Breast epithelium (tissue), 4 donors: ENCODE results near the gene AJM1. TPM values are rescaled to one million over a fixed set of nuclear protein-coding genes. Genes with fewer than 3 reads are reported as not detected.
A peak's percentile ranks its signal among the peaks of the same experiment; 100 is the strongest.
"Not testable (repeated sequence)": the region's sequence is repeated elsewhere in the genome, so short reads cannot be mapped to it uniquely, and the experiment has no call there.

Source experiments
- DNase-seq, 2 donors: peaks; one replicate each; pipeline ENCODE4 v3.0.0-alpha.2; 2019; ENCODE audit warnings: low spot score in 2 of 2
- H3K27ac ChIP-seq, 2 donors: fragments of 200-600 bp; sonication (generic) in 1 of 2; one replicate each; pipeline ENCODE4 v1.5.1; 2016 to 2019; ENCODE audit warnings: mild to moderate bottlenecking in 1 of 2
- H3K27me3 ChIP-seq, 2 donors: fragments of 200-600 bp; sonication (generic) in 1 of 2; one replicate each; pipeline versions ENCODE4 v1.5.1 to v1.6.0; 2017 to 2019; ENCODE audit warnings: control low read depth in 1 of 2, mild to moderate bottlenecking in 1 of 2
- H3K36me3 ChIP-seq: fragments of 200-600 bp; one replicate; pipeline ENCODE4 v1.5.1; 2019
- H3K4me1 ChIP-seq, 2 donors: fragments of 200-600 bp; sonication (generic); one replicate each; pipeline ENCODE4 v1.5.1; 2016 to 2019; ENCODE audit warnings: control low read depth in 1 of 2
- H3K4me3 ChIP-seq, 3 donors: fragments of 200-600 bp; sonication (generic); 1 replicate in 2 of 3; 2 replicates in 1 of 3; pipeline ENCODE4 v1.5.1; 2016 to 2019; ENCODE audit warnings: mild to moderate bottlenecking in 3 of 3, moderate library complexity in 2 of 3
- H3K9me3 ChIP-seq, 2 donors: fragments of 200-600 bp; sonication (generic) in 1 of 2; one replicate each; pipeline ENCODE4 v1.5.1; 2016 to 2019; ENCODE audit warnings: control low read depth in 1 of 2
- CTCF ChIP-seq, 3 donors: fragments of 450-650 bp; IDR thresholded peaks; one replicate each; pipeline ENCODE4 v1.5.1; 2016 to 2017; ENCODE audit warnings: antibody characterized with exemption in 3 of 3, mild to moderate bottlenecking in 3 of 3, moderate library complexity in 3 of 3
- POLR2A ChIP-seq: fragments of 450-650 bp; IDR thresholded peaks from one replicate; pipeline ENCODE4 v1.6.1; 2016; ENCODE audit warnings: antibody characterized with exemption, mild to moderate bottlenecking, moderate library complexity
- POLR2AphosphoS5 ChIP-seq, 3 donors: sonication (generic); formaldehyde crosslinking; IDR thresholded peaks; one replicate each; pipeline ENCODE4 v1.6.1; 2017; ENCODE audit warnings: antibody characterized with exemption in 3 of 3
- intact Hi-C: fragments of 100-400 bp; cut with DNase I; formaldehyde crosslinking; loops from one replicate; pipeline ENCODE4 v1.15.1; 2023; ENCODE audit warnings: low total_unique reads
- total RNA-seq, 3 donors: library from RNA; depleted of rRNA; stranded (reverse); fragments of >200 nt; gene quantifications; one replicate each; pipeline ENCODE4 v1.1.0, GENCODE V29; 2016

Gene AJM1
- total RNA-seq, 3 donors from 2014 or later = 1.0 to 2.3 (median 1.1) TPM

GRCh38 chr9:136882109-136882946, 40.0 kb downstream of the AJM1 start:
- DNase-seq = peak in 1 of 2 donors; percentile 62
- no peaks in the 10 kb centered on the region for H3K9me3 ChIP-seq
- H3K27ac ChIP-seq = peak overlapping the region; percentile 53 to 54
- TF ChIP-seq POLR2AphosphoS5 (IDR thresholded peaks at IDR 0.05) = no peak
- TF ChIP-seq CTCF (IDR thresholded peaks at IDR 0.05) = no peak
- no peak for TF ChIP-seq POLR2A
- intact Hi-C loops = no loop called here
- peak overlapping the region; percentile 20 to 52 (median 21) for H3K4me3 ChIP-seq
- H3K36me3 ChIP-seq = no peaks in the 10 kb centered on the region
- no peaks in the 10 kb centered on the region for H3K27me3 ChIP-seq
- H3K4me1 ChIP-seq = no peaks in the 10 kb centered on the region

- H3K36me3 ChIP-seq, H3K27me3 ChIP-seq, intact Hi-C loops, H3K4me1 ChIP-seq, H3K9me3 ChIP-seq, DNase-seq: not testable (repeated sequence)
- peak overlapping the region in 1 of 3 donors; percentile 52 for H3K4me3 ChIP-seq
- peak overlapping the region; percentile 53 to 54 for H3K27ac ChIP-seq
These were observed 40.6 kb downstream of the AJM1 start for GRCh38 chr9:136882947-136883283.

- not testable (repeated sequence) for H3K9me3 ChIP-seq, H3K4me1 ChIP-seq, H3K4me3 ChIP-seq, H3K36me3 ChIP-seq, H3K27me3 ChIP-seq, DNase-seq, H3K27ac ChIP-seq
- intact Hi-C loops = loop anchor here (2.0 kb wide), 1 partner anchor 59 kb away; no protein-coding TSS in a partner anchor
These were observed 41.4 kb downstream of the AJM1 start for GRCh38 chr9:136883670-136884069.

- intact Hi-C loops = loop anchor here (2.0 kb wide), 1 partner anchor 57 kb away; no protein-coding TSS in a partner anchor
- Histone ChIP-seq H3K4me1 (no peaks in the 10 kb centered on the region), H3K9me3 (no peaks in the 10 kb centered on the region), H3K27ac (peak within 1 kb of the TSS; percentile 80 to 93), H3K36me3 (no peaks in the 10 kb centered on the region), H3K4me3 (peak within 1 kb of the TSS; percentile 91 to 97 (median 95)), H3K27me3 (no peaks in the 10 kb centered on the region)
- TF ChIP-seq CTCF (IDR thresholded peaks at IDR 0.05) (no peak), POLR2A (no peak), POLR2AphosphoS5 (IDR thresholded peaks at IDR 0.05) (peak in 1 of 3 donors; percentile 43)
- DNase-seq = peak; percentile 97 to 98
These were observed 43.8 kb downstream of the AJM1 start, which contains the start of gene TRAF2 for GRCh38 chr9:136885950-136886578. TRAF2 (plus strand) TSS chr9:136886516; CDS start chr9:136898741, 12,225 bp downstream.

- Histone ChIP-seq H3K4me3 (peak overlapping the region; percentile 91 to 97 (median 95)), H3K4me1 (no peaks in the 10 kb centered on the region), H3K27me3 (no peaks in the 10 kb centered on the region), H3K36me3 (no peaks in the 10 kb centered on the region), H3K9me3 (no peaks in the 10 kb centered on the region), H3K27ac (peak overlapping the region; percentile 80 to 93)
- TF ChIP-seq POLR2AphosphoS5 (IDR thresholded peaks at IDR 0.05) (no peak), POLR2A (no peak), CTCF (IDR thresholded peaks at IDR 0.05) (no peak)
- intact Hi-C loops = no loop called here
- no peak for DNase-seq
These were observed 44.6 kb downstream of the AJM1 start for GRCh38 chr9:136886610-136887597.
